DOHH2 (cell line): ENCODE measurements around the gene ZNF737.
"Not testable (repeated sequence)": the region's sequence is repeated elsewhere in the genome, so short reads cannot be mapped to it uniquely, and the experiment has no call there.

Experiments
- H3F3A ChIP-seq: fragments of 200-600 bp; sonication (generic), shearing (Covaris generic); 2 replicates; pipeline ENCODE4 v1.6.0; 2016; ENCODE audit warnings: antibody characterized with exemption, mild to moderate bottlenecking; ENCODE audit not compliant: control insufficient read depth, insufficient read depth
- H3K27ac ChIP-seq: fragments of 200-600 bp; sonication (generic); 2 replicates; pipeline ENCODE4 v1.5.1; 2014; ENCODE audit warnings: low read depth, mild to moderate bottlenecking, low read length, moderate library complexity
- H3K27me3 ChIP-seq: fragments of 200-600 bp; sonication (generic); 2 replicates; pipeline ENCODE4 v1.6.1; 2014; ENCODE audit warnings: mild to moderate bottlenecking, low read length, mixed read lengths; ENCODE audit not compliant: control insufficient read depth
- H3K36me3 ChIP-seq: fragments of 200-600 bp; sonication (generic); 2 replicates; pipeline ENCODE4 v1.6.1; 2014; ENCODE audit warnings: mild to moderate bottlenecking, low read length, moderate library complexity, mixed read lengths; ENCODE audit not compliant: control insufficient read depth
- H3K4me1 ChIP-seq: fragments of 200-600 bp; sonication (generic); 2 replicates; pipeline ENCODE4 v1.6.1; 2014; ENCODE audit warnings: mild to moderate bottlenecking, low read length, mixed read lengths; ENCODE audit not compliant: control insufficient read depth
- H3K4me2 ChIP-seq: fragments of 200-600 bp; sonication (generic); 2 replicates; pipeline ENCODE4 v1.6.0; 2014; ENCODE audit warnings: mild to moderate bottlenecking, low read length, moderate library complexity
- H3K4me3 ChIP-seq: fragments of 200-600 bp; sonication (generic); 2 replicates; pipeline ENCODE4 v1.5.1; 2014; ENCODE audit warnings: mild to moderate bottlenecking, low read length, mixed read lengths
- H3K79me2 ChIP-seq: fragments of 200-600 bp; sonication (generic); 2 replicates; pipeline ENCODE4 v1.6.1; 2014; ENCODE audit warnings: mild to moderate bottlenecking, low read length, mixed read lengths; ENCODE audit not compliant: control insufficient read depth
- H3K9me2 ChIP-seq: fragments of 200-600 bp; sonication (generic); replicated peaks from 2 replicates; pipeline ENCODE4 v1.6.1; 2014; ENCODE audit warnings: mild to moderate bottlenecking, low read length, mixed read lengths; ENCODE audit not compliant: control insufficient read depth
- H3K9me3 ChIP-seq: fragments of 200-600 bp; sonication (generic); 2 replicates; pipeline ENCODE4 v1.6.1; 2014; ENCODE audit warnings: antibody characterized with exemption, low read length, mixed read lengths; ENCODE audit not compliant: control insufficient read depth, insufficient read depth
- H4K20me1 ChIP-seq: fragments of 200-600 bp; sonication (generic); 2 replicates; pipeline ENCODE4 v1.6.0; 2014; ENCODE audit warnings: low read depth, mild to moderate bottlenecking, antibody characterized with exemption, low read length, moderate library complexity; ENCODE audit not compliant: control insufficient read depth, insufficient read depth
- EZH2phosphoT487 ChIP-seq: fragments of 200-600 bp; sonication (generic); IDR thresholded peaks from 2 replicates; pipeline ENCODE4 v1.6.1; 2017; ENCODE audit warnings: borderline replicate concordance, mild to moderate bottlenecking, antibody characterized with exemption, low read length, moderate library complexity, mixed read lengths
- TF ChIP-seq, protein P1 (sequence below): fragments of 200-600 bp; sonication (generic); IDR thresholded peaks from one replicate; pipeline ENCODE4 v1.5.1; 2014; ENCODE audit warnings: antibody characterized with exemption, mild to moderate bottlenecking, low read depth, low read length; ENCODE audit not compliant: poor library complexity, severe bottlenecking

The ZNF737 gene

DNA sequence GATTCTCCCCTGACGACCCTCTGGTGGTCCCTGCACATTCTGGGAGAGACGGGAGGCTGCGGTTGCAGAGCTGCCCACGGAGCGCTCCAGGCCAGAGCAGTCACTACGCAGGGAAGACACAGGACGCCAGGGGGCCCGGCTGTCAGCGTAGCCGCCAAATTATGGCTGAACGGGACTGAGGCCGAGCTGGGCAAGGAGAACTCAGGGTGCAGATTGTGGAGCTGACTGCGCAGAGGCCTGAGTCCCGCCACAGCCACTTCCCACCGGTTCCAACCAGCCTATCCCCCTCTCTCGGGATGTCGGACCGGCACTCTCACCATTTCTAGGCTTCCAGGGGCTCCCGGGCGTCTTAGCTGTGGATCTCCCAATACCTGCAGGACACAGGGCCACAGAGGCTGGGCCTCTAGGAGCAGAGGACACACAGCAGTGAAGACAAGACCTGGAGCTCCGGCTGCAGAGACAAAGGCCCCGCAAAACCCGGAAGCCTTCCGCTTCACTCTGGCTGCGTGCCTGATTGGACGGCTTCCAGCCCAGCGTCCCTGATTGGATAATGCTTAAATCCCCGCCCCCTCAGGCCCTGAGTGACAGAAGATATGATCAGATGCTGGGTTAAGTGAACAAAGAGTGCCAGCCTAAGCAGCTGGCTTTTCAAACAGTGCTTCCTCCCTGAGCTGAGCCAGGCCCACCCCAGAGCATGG, at the start of gene ZNF737:
Gene ZNF737 (minus strand): TSS at position 461 of the 698 bp plus-strand sequence. CDS start 141 bp downstream, at position 320.
- peak within 1 kb of the TSS; percentile 66 for H3K27ac ChIP-seq
- H3K9me2 ChIP-seq, result no peaks in the 10 kb centered on the region
- peaks cover 7% of the 10 kb centered on the region for H3K4me1 ChIP-seq
- H3F3A ChIP-seq, result no peaks in the 10 kb centered on the region
- peaks cover 36% of the 10 kb centered on the region for H3K36me3 ChIP-seq
- TF ChIP-seq EZH2phosphoT487, result no peak
- TF ChIP-seq, protein P1, sequence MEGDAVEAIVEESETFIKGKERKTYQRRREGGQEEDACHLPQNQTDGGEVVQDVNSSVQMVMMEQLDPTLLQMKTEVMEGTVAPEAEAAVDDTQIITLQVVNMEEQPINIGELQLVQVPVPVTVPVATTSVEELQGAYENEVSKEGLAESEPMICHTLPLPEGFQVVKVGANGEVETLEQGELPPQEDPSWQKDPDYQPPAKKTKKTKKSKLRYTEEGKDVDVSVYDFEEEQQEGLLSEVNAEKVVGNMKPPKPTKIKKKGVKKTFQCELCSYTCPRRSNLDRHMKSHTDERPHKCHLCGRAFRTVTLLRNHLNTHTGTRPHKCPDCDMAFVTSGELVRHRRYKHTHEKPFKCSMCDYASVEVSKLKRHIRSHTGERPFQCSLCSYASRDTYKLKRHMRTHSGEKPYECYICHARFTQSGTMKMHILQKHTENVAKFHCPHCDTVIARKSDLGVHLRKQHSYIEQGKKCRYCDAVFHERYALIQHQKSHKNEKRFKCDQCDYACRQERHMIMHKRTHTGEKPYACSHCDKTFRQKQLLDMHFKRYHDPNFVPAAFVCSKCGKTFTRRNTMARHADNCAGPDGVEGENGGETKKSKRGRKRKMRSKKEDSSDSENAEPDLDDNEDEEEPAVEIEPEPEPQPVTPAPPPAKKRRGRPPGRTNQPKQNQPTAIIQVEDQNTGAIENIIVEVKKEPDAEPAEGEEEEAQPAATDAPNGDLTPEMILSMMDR, result peak; percentile 32
- H3K4me3 ChIP-seq, result peak within 1 kb of the TSS; percentile 98
- no peaks in the 10 kb centered on the region for H3K27me3 ChIP-seq
- H3K79me2 ChIP-seq, result peaks cover 48% of the 10 kb centered on the region
- H4K20me1 ChIP-seq, result no peaks in the 10 kb centered on the region
- peak within 1 kb of the TSS; percentile 83 for H3K4me2 ChIP-seq
- peaks cover 34% of the 10 kb centered on the region for H3K9me3 ChIP-seq

DNA sequence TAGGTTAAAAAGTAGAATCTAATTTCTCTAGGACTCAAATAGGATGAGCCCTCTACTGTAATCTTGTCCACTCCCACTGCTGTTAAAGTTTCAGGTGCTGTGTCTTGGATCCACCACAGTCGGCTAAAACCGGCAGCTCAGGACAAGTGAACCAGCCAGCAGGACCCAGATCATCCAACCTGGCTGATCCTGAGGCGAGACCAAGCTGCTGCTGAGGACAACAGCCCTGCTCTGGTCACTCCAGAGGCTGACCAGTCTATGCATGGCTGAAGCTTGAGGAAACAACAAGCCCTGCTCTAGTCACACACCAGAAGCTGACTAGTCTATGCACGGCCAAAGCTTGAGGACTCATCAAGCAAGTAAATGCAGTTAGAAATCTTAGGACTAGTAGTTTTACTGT, 49.4 kb upstream of the ZNF737 start:
- not testable (repeated sequence) for H3K4me2 ChIP-seq, H3K9me2 ChIP-seq, H3K4me3 ChIP-seq, H3K27ac ChIP-seq, H3K36me3 ChIP-seq, H3F3A ChIP-seq, H3K9me3 ChIP-seq, H4K20me1 ChIP-seq, H3K27me3 ChIP-seq, H3K79me2 ChIP-seq, H3K4me1 ChIP-seq

DNA sequence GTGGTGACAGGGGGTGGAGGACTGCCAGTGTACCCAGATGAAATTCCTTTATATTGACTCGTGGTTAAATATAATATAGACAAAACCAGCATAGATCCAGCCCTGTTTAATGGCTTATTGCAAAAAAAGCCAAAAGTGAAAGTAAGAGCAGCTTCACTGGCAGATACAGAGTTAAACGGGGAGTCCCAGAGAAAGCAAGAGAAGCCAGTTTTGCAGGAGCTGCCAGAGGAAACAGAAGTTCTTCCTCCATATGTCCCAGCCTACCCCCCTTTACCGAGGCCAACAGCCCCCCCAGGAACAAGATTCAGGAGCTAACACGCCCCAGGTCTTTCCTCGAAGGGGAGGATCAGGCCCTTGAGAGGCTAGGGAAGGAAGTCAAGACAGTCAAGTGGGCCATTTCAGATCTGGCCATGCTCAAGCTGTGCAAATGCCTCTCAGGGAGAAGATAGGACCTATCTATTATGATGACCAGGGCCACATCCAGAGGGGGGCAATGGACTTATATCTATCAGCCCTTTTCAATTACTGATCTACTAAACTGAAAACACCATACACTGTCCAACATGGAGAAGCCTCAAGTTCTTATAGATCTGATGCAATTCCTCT, 47.2 kb upstream of the ZNF737 start:
- no peaks in the 10 kb centered on the region for H3K27me3 ChIP-seq
- no peak overlapping the region for H3K4me2 ChIP-seq
- H4K20me1 ChIP-seq, result no peaks in the 10 kb centered on the region
- no peaks in the 10 kb centered on the region for H3K79me2 ChIP-seq
- no peaks in the 10 kb centered on the region for H3F3A ChIP-seq
- no peak for TF ChIP-seq EZH2phosphoT487
- TF ChIP-seq, protein P1, result no peak
- no peaks in the 10 kb centered on the region for H3K4me1 ChIP-seq
- H3K9me2 ChIP-seq, result no peaks in the 10 kb centered on the region
- no peak overlapping the region for H3K27ac ChIP-seq
- no peaks in the 10 kb centered on the region for H3K36me3 ChIP-seq
- no peak overlapping the region for H3K4me3 ChIP-seq
- H3K9me3 ChIP-seq, result peaks cover 2% of the 10 kb centered on the region; the same call in 1 of the 2 replicates

DNA sequence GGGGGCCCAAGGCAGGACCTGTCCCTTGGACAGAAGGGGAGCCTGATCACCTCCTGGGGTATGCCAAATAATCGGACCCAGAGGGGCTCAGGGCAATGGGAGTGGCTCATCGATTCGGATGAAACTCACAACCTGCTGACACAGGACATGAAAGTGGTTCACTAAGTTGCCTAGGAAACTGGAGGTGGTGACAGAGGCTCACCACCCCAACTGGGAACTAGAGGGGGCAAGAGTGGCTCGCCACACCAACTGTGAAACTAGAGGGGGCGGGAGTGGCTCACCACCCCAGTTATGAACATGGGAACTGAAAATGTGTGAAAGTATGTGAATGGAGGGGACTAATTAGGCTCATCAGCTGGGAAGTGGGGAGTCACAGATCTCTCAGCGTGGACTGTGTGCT, 46.3 kb upstream of the ZNF737 start:
- H3K27ac ChIP-seq, result no peak overlapping the region
- H3K4me3 ChIP-seq, result no peak overlapping the region
- no peaks in the 10 kb centered on the region for H3K36me3 ChIP-seq
- no peaks in the 10 kb centered on the region for H3F3A ChIP-seq
- peaks cover 2% of the 10 kb centered on the region; the same call in 1 of the 2 replicates for H3K9me3 ChIP-seq
- no peaks in the 10 kb centered on the region for H3K27me3 ChIP-seq
- TF ChIP-seq, protein P1, result no peak
- TF ChIP-seq EZH2phosphoT487, result no peak
- no peak overlapping the region for H3K4me2 ChIP-seq
- H3K4me1 ChIP-seq, result no peaks in the 10 kb centered on the region
- no peaks in the 10 kb centered on the region for H3K79me2 ChIP-seq
- H4K20me1 ChIP-seq, result no peaks in the 10 kb centered on the region
- no peaks in the 10 kb centered on the region for H3K9me2 ChIP-seq
